Activated naive CD4-positive, alpha-beta T cell treated with anti-CD3 and anti-CD28 coated beads for 36 hours (primary cell): ENCODE results near the gene CRYBG3. TPM values are rescaled to one million over a fixed set of nuclear protein-coding genes. Genes with fewer than 3 reads are reported as not detected.
A peak's percentile ranks its signal among the peaks of the same experiment; 100 is the strongest.

ENCODE experiments used
- CTCF ChIA-PET: fragments of 350-600 bp; sonication (Branson Sonifier 250); formaldehyde crosslinking; loops from one replicate; lab custom pipeline; 2021; ENCODE audit warnings: antibody characterized with exemption; lab: Charles Lee
- DNase-seq: peaks from one replicate; pipeline ENCODE4 v3.0.0-alpha.2; 2020
- H3K27ac Mint-ChIP-seq: one replicate; pipeline ENCODE4 v1.8.0; 2021; ENCODE audit warnings: mild to moderate bottlenecking, mixed read lengths
- H3K27me3 Mint-ChIP-seq: one replicate; pipeline ENCODE4 v1.8.0; 2021; ENCODE audit warnings: low read depth, mixed read lengths
- H3K36me3 Mint-ChIP-seq: one replicate; pipeline ENCODE4 v1.8.0; 2021; ENCODE audit warnings: low read depth, mixed read lengths
- H3K4me1 Mint-ChIP-seq: one replicate; pipeline ENCODE4 v1.8.0; 2021; ENCODE audit warnings: low read depth, mixed read lengths
- H3K4me3 Mint-ChIP-seq: one replicate; pipeline ENCODE4 v1.8.0; 2021; ENCODE audit warnings: mild to moderate bottlenecking, moderate library complexity, mixed read lengths
- H3K9me3 Mint-ChIP-seq: one replicate; pipeline ENCODE4 v1.8.0; 2021; ENCODE audit warnings: mixed read lengths
- intact Hi-C: fragments of 100-400 bp; cut with micrococcal nuclease; formaldehyde crosslinking; loops from one replicate; pipeline ENCODE4 v1.15.1; 2023
- total RNA-seq, 2 experiments: library from RNA; stranded (reverse); gene quantifications; one replicate each; pipeline ENCODE4 v1.2.3, GENCODE V29; 2021

Gene CRYBG3
- total RNA-seq, result 1 to 10 TPM; 1.3 to 1.7 TPM

GRCh38 chr3:97821774-97822358, at the start of gene CRYBG3:
Gene CRYBG3 (plus strand): TSS chr3:97822011. CDS start chr3:97822207, 196 bp downstream.
- H3K27ac Mint-ChIP-seq, result peak within 1 kb of the TSS; percentile 27
- H3K27me3 Mint-ChIP-seq, result peaks cover 16% of the 10 kb centered on the region
- H3K36me3 Mint-ChIP-seq, result no peaks in the 10 kb centered on the region
- H3K9me3 Mint-ChIP-seq, result no peaks in the 10 kb centered on the region
- intact Hi-C loops, result loop anchor here (1.0 to 2.0 kb wide), 4 partner anchors 29 to 150 kb away; partner anchors contain the start of genes ARL6 and RIOX2
- CTCF ChIA-PET, result interaction anchor here (0.8 to 2.0 kb wide), 4 partner anchors 57 to 216 kb away, joined by 3 to 4 read pairs (median 3); no protein-coding TSS in a partner anchor
- H3K4me3 Mint-ChIP-seq, result peak within 1 kb of the TSS; percentile 95
- H3K4me1 Mint-ChIP-seq, result peaks cover 14% of the 10 kb centered on the region
- DNase-seq, result peak; percentile 82

GRCh38 chr3:97772926-97773325, 48.9 kb upstream of the CRYBG3 start:
- H3K27me3 Mint-ChIP-seq, result no peaks in the 10 kb centered on the region
- no peak overlapping the region for H3K4me3 Mint-ChIP-seq
- no peak for DNase-seq
- peaks cover 38% of the 10 kb centered on the region for H3K36me3 Mint-ChIP-seq
- CTCF ChIA-PET, result no interaction called here
- H3K27ac Mint-ChIP-seq, result no peak overlapping the region
- no peaks in the 10 kb centered on the region for H3K4me1 Mint-ChIP-seq
- no peaks in the 10 kb centered on the region for H3K9me3 Mint-ChIP-seq
- intact Hi-C loops, result no loop called here

- no peak overlapping the region for H3K4me3 Mint-ChIP-seq
- peaks cover 8% of the 10 kb centered on the region for H3K36me3 Mint-ChIP-seq
- intact Hi-C loops, result no loop called here
- CTCF ChIA-PET, result interaction anchor here (1.0 kb wide), 1 partner anchor 14 kb away, joined by 3 read pairs; no protein-coding TSS in a partner anchor
- DNase-seq, result no peak
- H3K27ac Mint-ChIP-seq, result no peak overlapping the region
- no peaks in the 10 kb centered on the region for H3K9me3 Mint-ChIP-seq
- no peaks in the 10 kb centered on the region for H3K27me3 Mint-ChIP-seq
- no peaks in the 10 kb centered on the region for H3K4me1 Mint-ChIP-seq
Measured at GRCh38 chr3:97778152-97778551, 43.7 kb upstream of the CRYBG3 start.

GRCh38 chr3:97793420-97794019, 28.3 kb upstream of the CRYBG3 start:
- H3K36me3 Mint-ChIP-seq, result no peaks in the 10 kb centered on the region
- no peaks in the 10 kb centered on the region for H3K27me3 Mint-ChIP-seq
- H3K4me1 Mint-ChIP-seq, result no peaks in the 10 kb centered on the region
- CTCF ChIA-PET, result interaction anchor here (0.6 to 4.5 kb wide), 9 partner anchors 59 to 778 kb away, joined by 3 to 77 read pairs (median 4); no protein-coding TSS in a partner anchor
- no peak overlapping the region for H3K4me3 Mint-ChIP-seq
- no peak overlapping the region for H3K27ac Mint-ChIP-seq
- intact Hi-C loops, result loop anchor here (1.0 to 5.0 kb wide), 6 partner anchors 29 to 534 kb away; partner anchors contain the start of gene CRYBG3
- no peak for DNase-seq
- H3K9me3 Mint-ChIP-seq, result no peaks in the 10 kb centered on the region

GRCh38 chr3:97795951-97796350, 25.9 kb upstream of the CRYBG3 start:
- CTCF ChIA-PET, result interaction anchor here (1.0 to 4.5 kb wide), 2 partner anchors 146 to 227 kb away, joined by 3 to 77 read pairs; no protein-coding TSS in a partner anchor
- Mint-ChIP-seq H3K27me3 (no peaks in the 10 kb centered on the region), H3K36me3 (no peaks in the 10 kb centered on the region), H3K4me3 (no peak overlapping the region), H3K9me3 (no peaks in the 10 kb centered on the region), H3K4me1 (no peaks in the 10 kb centered on the region), H3K27ac (no peak overlapping the region)
- intact Hi-C loops, result no loop called here
- DNase-seq, result no peak

- DNase-seq, result no peak
- H3K4me3 Mint-ChIP-seq, result no peak overlapping the region
- peaks cover 2% of the 10 kb centered on the region for H3K36me3 Mint-ChIP-seq
- intact Hi-C loops, result no loop called here
- no peak overlapping the region for H3K27ac Mint-ChIP-seq
- no peaks in the 10 kb centered on the region for H3K4me1 Mint-ChIP-seq
- CTCF ChIA-PET, result interaction anchor here (0.7 to 0.9 kb wide), 2 partner anchors 206 to 223 kb away, joined by 3 read pairs; no protein-coding TSS in a partner anchor
- H3K9me3 Mint-ChIP-seq, result no peaks in the 10 kb centered on the region
- no peaks in the 10 kb centered on the region for H3K27me3 Mint-ChIP-seq
Measured at GRCh38 chr3:97804471-97804870, 17.3 kb upstream of the CRYBG3 start.

GRCh38 chr3:97810779-97811390, 10.9 kb upstream of the CRYBG3 start:
- H3K27ac Mint-ChIP-seq, result no peak overlapping the region
- intact Hi-C loops, result no loop called here
- H3K4me3 Mint-ChIP-seq, result no peak overlapping the region
- DNase-seq, result no peak
- H3K27me3 Mint-ChIP-seq, result no peaks in the 10 kb centered on the region
- no peaks in the 10 kb centered on the region for H3K36me3 Mint-ChIP-seq
- H3K4me1 Mint-ChIP-seq, result peaks cover 9% of the 10 kb centered on the region
- CTCF ChIA-PET, result no interaction called here
- H3K9me3 Mint-ChIP-seq, result no peaks in the 10 kb centered on the region

GRCh38 chr3:97815149-97815917, 6.5 kb upstream of the CRYBG3 start:
- CTCF ChIA-PET, result interaction anchor here (2.6 kb wide), 1 partner anchor 207 kb away, joined by 13 read pairs; no protein-coding TSS in a partner anchor
- Mint-ChIP-seq H3K27ac (peak overlapping the region; percentile 66), H3K9me3 (no peaks in the 10 kb centered on the region), H3K36me3 (no peaks in the 10 kb centered on the region), H3K4me3 (no peak overlapping the region), H3K27me3 (peaks cover 1% of the 10 kb centered on the region), H3K4me1 (peaks cover 13% of the 10 kb centered on the region)
- DNase-seq, result peak; percentile 77
- intact Hi-C loops, result loop anchor here (1.0 kb wide), 4 partner anchors 51 to 742 kb away; partner anchors contain the start of genes ARL6 and RIOX2

GRCh38 chr3:97816811-97817210, 5.0 kb upstream of the CRYBG3 start:
- Mint-ChIP-seq H3K27me3 (peaks cover 4% of the 10 kb centered on the region), H3K4me3 (no peak overlapping the region), H3K27ac (no peak overlapping the region), H3K36me3 (no peaks in the 10 kb centered on the region), H3K4me1 (peaks cover 18% of the 10 kb centered on the region), H3K9me3 (no peaks in the 10 kb centered on the region)
- DNase-seq, result no peak
- intact Hi-C loops, result no loop called here
- CTCF ChIA-PET, result interaction anchor here (1.0 to 2.6 kb wide), 2 partner anchors 158 to 206 kb away, joined by 3 to 13 read pairs; no protein-coding TSS in a partner anchor

GRCh38 chr3:97817965-97818364, 3.8 kb upstream of the CRYBG3 start:
- H3K9me3 Mint-ChIP-seq, result no peaks in the 10 kb centered on the region
- H3K4me3 Mint-ChIP-seq, result no peak overlapping the region
- peaks cover 23% of the 10 kb centered on the region for H3K4me1 Mint-ChIP-seq
- H3K36me3 Mint-ChIP-seq, result no peaks in the 10 kb centered on the region
- CTCF ChIA-PET, result no interaction called here
- no peak overlapping the region for H3K27ac Mint-ChIP-seq
- DNase-seq, result no peak
- intact Hi-C loops, result no loop called here
- peaks cover 10% of the 10 kb centered on the region for H3K27me3 Mint-ChIP-seq

GRCh38 chr3:97820780-97821179, 1.0 kb upstream of the CRYBG3 start:
- CTCF ChIA-PET, result interaction anchor here (0.9 to 2.0 kb wide), 6 partner anchors 31 to 217 kb away, joined by 3 to 6 read pairs (median 3); no protein-coding TSS in a partner anchor
- DNase-seq, result no peak
- no peaks in the 10 kb centered on the region for H3K9me3 Mint-ChIP-seq
- intact Hi-C loops, result loop anchor here (1.0 kb wide), 3 partner anchors 52 to 152 kb away; partner anchors contain the start of genes ARL6 and RIOX2
- no peaks in the 10 kb centered on the region for H3K36me3 Mint-ChIP-seq
- no peak overlapping the region for H3K27ac Mint-ChIP-seq
- peaks cover 16% of the 10 kb centered on the region for H3K27me3 Mint-ChIP-seq
- H3K4me3 Mint-ChIP-seq, result peak overlapping the region; percentile 95
- H3K4me1 Mint-ChIP-seq, result peaks cover 19% of the 10 kb centered on the region
